ENCODE results near the gene GNG2.

GRCh38 chr14:51852541-51852940 is 7.9 kb upstream of the GNG2 start:
- TF ChIP-seq CTCF (IDR thresholded peaks at IDR 0.05 in 2 of 3, conservative IDR thresholded peaks at IDR 0.05 in 1 of 3; ENCODE audit: control insufficient read depth in 2 of 3, extremely low read depth in 1 of 3, insufficient read depth in 1 of 3, low read depth in 3 of 3, low read length in 3 of 3) (no peak), POLR2A (IDR thresholded peaks at IDR 0.05; ENCODE audit: low read depth, low read length) (no peak), POLR2AphosphoS5 (IDR thresholded peaks at IDR 0.05; ENCODE audit: low read length) (no peak), SREBF2 (IDR thresholded peaks at IDR 0.05; ENCODE audit: low read length) (no peak), YY1 (IDR thresholded peaks at IDR 0.05; ENCODE audit: low read depth, low read length) (no peak), POLR2AphosphoS2 (IDR thresholded peaks at IDR 0.05; ENCODE audit: low read depth, low read length) (no peak), E4F1 (IDR thresholded peaks at IDR 0.05; ENCODE audit: borderline replicate concordance, partially characterized antibody) (no peak), CEBPZ (IDR thresholded peaks at IDR 0.05; ENCODE audit: low read depth, low read length) (no peak), MLLT1 (IDR thresholded peaks at IDR 0.05) (no peak)
